ENCODE data around the gene GNPTAB.

DNA sequence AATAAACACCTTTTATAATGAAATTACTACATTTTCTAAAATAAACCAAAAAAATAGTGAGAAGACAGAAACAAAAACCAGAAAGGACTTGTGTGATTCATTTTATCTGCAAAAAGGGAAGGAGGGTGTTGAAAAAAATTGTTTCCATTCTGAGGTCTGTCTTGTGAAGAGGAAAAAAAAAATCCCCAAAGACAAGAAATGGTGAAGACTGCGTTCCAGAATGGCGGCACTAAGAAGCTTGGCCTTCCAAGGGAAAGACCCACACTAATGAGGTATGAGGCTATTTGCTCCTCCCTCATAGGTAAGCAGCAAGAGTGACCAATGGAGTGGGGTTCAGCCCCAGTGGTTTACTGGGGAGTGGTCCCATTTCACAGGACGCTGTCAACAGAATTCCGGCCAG, 35.0 kb downstream of the GNPTAB start:
- TF ChIP-seq, protein P1, sequence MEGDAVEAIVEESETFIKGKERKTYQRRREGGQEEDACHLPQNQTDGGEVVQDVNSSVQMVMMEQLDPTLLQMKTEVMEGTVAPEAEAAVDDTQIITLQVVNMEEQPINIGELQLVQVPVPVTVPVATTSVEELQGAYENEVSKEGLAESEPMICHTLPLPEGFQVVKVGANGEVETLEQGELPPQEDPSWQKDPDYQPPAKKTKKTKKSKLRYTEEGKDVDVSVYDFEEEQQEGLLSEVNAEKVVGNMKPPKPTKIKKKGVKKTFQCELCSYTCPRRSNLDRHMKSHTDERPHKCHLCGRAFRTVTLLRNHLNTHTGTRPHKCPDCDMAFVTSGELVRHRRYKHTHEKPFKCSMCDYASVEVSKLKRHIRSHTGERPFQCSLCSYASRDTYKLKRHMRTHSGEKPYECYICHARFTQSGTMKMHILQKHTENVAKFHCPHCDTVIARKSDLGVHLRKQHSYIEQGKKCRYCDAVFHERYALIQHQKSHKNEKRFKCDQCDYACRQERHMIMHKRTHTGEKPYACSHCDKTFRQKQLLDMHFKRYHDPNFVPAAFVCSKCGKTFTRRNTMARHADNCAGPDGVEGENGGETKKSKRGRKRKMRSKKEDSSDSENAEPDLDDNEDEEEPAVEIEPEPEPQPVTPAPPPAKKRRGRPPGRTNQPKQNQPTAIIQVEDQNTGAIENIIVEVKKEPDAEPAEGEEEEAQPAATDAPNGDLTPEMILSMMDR (IDR thresholded peaks at IDR 0.05), result no peak
- TF ChIP-seq POLR2A (IDR thresholded peaks at IDR 0.05), result no peak
